Stimulated activated CD4-positive, alpha-beta T cell treated with anti-CD3 and anti-CD28 coated beads, Interleukin-15, amount 100 ng/mL, for 48 hours (primary cell): Measurements from ENCODE around the gene NAA80.
"Not testable (repeated sequence)": the region's sequence is repeated elsewhere in the genome, so short reads cannot be mapped to it uniquely, and the experiment has no call there.

Source experiments
- DNase-seq, 2 donors: peaks; one replicate each; pipeline ENCODE4 v3.0.0-alpha.2; 2020; ENCODE audit warnings: low read depth in 2 of 2

The NAA80 gene

GRCh38 chr3:50314816-50315215 lies 15.6 kb upstream of the NAA80 start:
- DNase-seq = no peak

- DNase-seq = no peak
Measured at GRCh38 chr3:50314342-50314741, 15.1 kb upstream of the NAA80 start.

GRCh38 chr3:50312041-50312440 lies 12.8 kb upstream of the NAA80 start:
- DNase-seq = not testable (repeated sequence)

GRCh38 chr3:50304601-50305000 lies 5.4 kb upstream of the NAA80 start:
- DNase-seq = no peak

- no peak for DNase-seq
Measured at GRCh38 chr3:50303013-50303815, 4.0 kb upstream of the NAA80 start, which contains the start of gene HYAL1. TSS of gene HYAL1 (minus strand) at chr3:50303574. CDS start at chr3:50302956, 618 bp downstream.

- DNase-seq = no peak
Measured at GRCh38 chr3:50302095-50303012, 3.1 kb upstream of the NAA80 start.

- DNase-seq = no peak
Measured at GRCh38 chr3:50300681-50301254, 1.6 kb upstream of the NAA80 start.

- DNase-seq = no peak
Measured at GRCh38 chr3:50299929-50300680, 900 bp upstream of the NAA80 start.

- no peak for DNase-seq
Measured at GRCh38 chr3:50299638-50299928, 378 bp upstream of the NAA80 start.

- DNase-seq = no peak
Measured at GRCh38 chr3:50297896-50298725, 1.1 kb downstream of the NAA80 start.

- DNase-seq = no peak
Measured at GRCh38 chr3:50297384-50297775, 1.8 kb downstream of the NAA80 start.

GRCh38 chr3:50296721-50297383 lies 2.4 kb downstream of the NAA80 start:
- no peak for DNase-seq

GRCh38 chr3:50295553-50296431 lies 3.4 kb downstream of the NAA80 start:
- DNase-seq = no peak

- no peak for DNase-seq
Measured at GRCh38 chr3:50294492-50295403, 4.5 kb downstream of the NAA80 start.

- no peak for DNase-seq
Measured at GRCh38 chr3:50294089-50294488, 5.1 kb downstream of the NAA80 start.

- no peak for DNase-seq
Measured at GRCh38 chr3:50293079-50293801, 6.0 kb downstream of the NAA80 start.
